ENCODE measurements around the gene TMUB2. TPM values are rescaled to one million over a fixed set of nuclear protein-coding genes. Genes with fewer than 3 reads are reported as not detected.

Gene TMUB2
- polyA plus RNA-seq, 1 donor from 2014 or later = 59.9 TPM

DNA sequence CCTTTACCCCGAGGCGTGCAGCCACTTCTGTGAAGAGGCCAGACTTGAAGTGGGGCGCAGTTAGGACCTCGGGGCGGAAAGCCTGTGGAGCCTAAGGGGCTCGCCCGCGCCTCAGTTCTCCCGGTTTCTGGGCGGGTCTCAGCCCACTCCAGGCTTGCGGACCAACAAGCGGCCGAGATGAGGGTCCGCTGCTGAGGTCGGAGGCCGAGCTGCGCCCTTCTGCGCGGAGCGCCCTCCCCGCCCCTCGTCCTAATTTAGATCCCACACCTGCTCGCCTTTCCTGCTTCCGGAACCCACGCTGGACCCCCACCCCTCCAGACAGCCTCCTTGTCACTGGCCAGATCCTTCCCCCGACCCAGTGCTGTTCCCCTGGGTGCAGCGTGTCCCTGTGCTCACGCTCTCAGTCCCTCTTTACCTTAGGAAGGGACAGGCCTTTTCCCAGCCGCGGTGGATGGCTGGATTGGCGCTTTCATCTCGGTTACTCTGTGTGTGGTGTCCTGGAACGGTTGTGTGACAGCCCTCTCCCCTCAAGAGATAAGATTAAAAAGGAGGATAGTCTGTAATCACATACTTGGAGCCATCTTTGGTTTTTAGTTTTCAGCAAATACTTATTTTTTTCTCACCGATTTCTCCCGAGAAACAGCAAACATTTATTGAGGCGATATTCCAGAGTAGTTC, 13.8 kb downstream of the TMUB2 start:
- TF ChIP-seq SMC3 (conservative IDR thresholded peaks at IDR 0.05; ENCODE audit: poor library complexity) = no peak
- TF ChIP-seq TAF1 (IDR thresholded peaks at IDR 0.05; ENCODE audit: low read depth) = peak; percentile 38
- Histone ChIP-seq H3K27ac (ENCODE audit: low read length) (peak overlapping the region; percentile 92), H3K4me2 (ENCODE audit: low read length) (peak overlapping the region; percentile 92), H3K9me3 (ENCODE audit: low read length) (no peaks in the 10 kb centered on the region), H3F3A (ENCODE audit: insufficient read depth, low read length, poor library complexity, severe bottlenecking) (no peaks in the 10 kb centered on the region), H3K79me2 (replicated peaks; ENCODE audit: insufficient read depth, low read length) (peaks cover 22% of the 10 kb centered on the region), H3K27me3 (ENCODE audit: insufficient read depth, low read depth, low read length) (no peaks in the 10 kb centered on the region), H3K4me3 (ENCODE audit: low read length) (peak overlapping the region; percentile 84), H4K20me1 (ENCODE audit: insufficient read depth) (no peaks in the 10 kb centered on the region), H3K36me3 (ENCODE audit: insufficient read depth, low read length) (no peaks in the 10 kb centered on the region), H3K9me2 (ENCODE audit: insufficient read depth, low read length) (no peaks in the 10 kb centered on the region), H3K9ac (ENCODE audit: low read length) (peak overlapping the region; percentile 94), H2AFZ (ENCODE audit: low read depth, low read length) (peak overlapping the region; percentile 70)

DNA sequence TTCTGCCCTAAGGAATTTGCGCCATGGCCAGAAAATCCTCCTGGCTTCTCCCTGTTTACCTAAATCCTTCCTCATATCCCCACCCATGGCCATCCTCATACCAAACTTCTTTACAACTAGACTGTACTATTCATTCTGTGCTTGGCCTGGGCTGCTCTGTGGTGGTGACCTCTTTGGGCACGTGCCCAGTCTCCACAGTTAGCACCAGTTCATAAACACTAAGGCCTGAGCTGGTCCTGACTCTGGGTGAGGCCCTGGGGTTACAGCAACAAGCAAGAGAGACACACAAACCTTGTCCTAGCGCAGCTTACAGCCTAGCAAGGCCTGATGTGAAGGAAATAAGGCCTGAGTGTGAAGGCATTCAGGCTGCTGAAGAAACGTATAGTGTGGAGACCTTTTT, 16.0 kb downstream of the TMUB2 start:
- no peak for TF ChIP-seq SMC3 (conservative IDR thresholded peaks at IDR 0.05; ENCODE audit: poor library complexity)
- no peak for TF ChIP-seq POLR2AphosphoS5 (IDR thresholded peaks at IDR 0.05)
- no peak for TF ChIP-seq MXI1 (conservative IDR thresholded peaks at IDR 0.05; ENCODE audit: poor library complexity, severe bottlenecking)
- no peak for TF ChIP-seq RAD21 (conservative IDR thresholded peaks at IDR 0.05)
- TF ChIP-seq, protein P1, sequence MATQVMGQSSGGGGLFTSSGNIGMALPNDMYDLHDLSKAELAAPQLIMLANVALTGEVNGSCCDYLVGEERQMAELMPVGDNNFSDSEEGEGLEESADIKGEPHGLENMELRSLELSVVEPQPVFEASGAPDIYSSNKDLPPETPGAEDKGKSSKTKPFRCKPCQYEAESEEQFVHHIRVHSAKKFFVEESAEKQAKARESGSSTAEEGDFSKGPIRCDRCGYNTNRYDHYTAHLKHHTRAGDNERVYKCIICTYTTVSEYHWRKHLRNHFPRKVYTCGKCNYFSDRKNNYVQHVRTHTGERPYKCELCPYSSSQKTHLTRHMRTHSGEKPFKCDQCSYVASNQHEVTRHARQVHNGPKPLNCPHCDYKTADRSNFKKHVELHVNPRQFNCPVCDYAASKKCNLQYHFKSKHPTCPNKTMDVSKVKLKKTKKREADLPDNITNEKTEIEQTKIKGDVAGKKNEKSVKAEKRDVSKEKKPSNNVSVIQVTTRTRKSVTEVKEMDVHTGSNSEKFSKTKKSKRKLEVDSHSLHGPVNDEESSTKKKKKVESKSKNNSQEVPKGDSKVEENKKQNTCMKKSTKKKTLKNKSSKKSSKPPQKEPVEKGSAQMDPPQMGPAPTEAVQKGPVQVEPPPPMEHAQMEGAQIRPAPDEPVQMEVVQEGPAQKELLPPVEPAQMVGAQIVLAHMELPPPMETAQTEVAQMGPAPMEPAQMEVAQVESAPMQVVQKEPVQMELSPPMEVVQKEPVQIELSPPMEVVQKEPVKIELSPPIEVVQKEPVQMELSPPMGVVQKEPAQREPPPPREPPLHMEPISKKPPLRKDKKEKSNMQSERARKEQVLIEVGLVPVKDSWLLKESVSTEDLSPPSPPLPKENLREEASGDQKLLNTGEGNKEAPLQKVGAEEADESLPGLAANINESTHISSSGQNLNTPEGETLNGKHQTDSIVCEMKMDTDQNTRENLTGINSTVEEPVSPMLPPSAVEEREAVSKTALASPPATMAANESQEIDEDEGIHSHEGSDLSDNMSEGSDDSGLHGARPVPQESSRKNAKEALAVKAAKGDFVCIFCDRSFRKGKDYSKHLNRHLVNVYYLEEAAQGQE (IDR thresholded peaks at IDR 0.05; ENCODE audit: borderline replicate concordance) = no peak
- TF ChIP-seq TAF1 (IDR thresholded peaks at IDR 0.05; ENCODE audit: low read depth) = no peak
- TF ChIP-seq, protein P2, sequence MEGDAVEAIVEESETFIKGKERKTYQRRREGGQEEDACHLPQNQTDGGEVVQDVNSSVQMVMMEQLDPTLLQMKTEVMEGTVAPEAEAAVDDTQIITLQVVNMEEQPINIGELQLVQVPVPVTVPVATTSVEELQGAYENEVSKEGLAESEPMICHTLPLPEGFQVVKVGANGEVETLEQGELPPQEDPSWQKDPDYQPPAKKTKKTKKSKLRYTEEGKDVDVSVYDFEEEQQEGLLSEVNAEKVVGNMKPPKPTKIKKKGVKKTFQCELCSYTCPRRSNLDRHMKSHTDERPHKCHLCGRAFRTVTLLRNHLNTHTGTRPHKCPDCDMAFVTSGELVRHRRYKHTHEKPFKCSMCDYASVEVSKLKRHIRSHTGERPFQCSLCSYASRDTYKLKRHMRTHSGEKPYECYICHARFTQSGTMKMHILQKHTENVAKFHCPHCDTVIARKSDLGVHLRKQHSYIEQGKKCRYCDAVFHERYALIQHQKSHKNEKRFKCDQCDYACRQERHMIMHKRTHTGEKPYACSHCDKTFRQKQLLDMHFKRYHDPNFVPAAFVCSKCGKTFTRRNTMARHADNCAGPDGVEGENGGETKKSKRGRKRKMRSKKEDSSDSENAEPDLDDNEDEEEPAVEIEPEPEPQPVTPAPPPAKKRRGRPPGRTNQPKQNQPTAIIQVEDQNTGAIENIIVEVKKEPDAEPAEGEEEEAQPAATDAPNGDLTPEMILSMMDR (IDR thresholded peaks at IDR 0.05; ENCODE audit: poor library complexity, severe bottlenecking) = no peak
- no peak for TF ChIP-seq EZH2 (IDR thresholded peaks at IDR 0.05; ENCODE audit: borderline replicate concordance, insufficient read depth, low read length, poor library complexity, severe bottlenecking)
- no peak for TF ChIP-seq EP300 (conservative IDR thresholded peaks at IDR 0.05; ENCODE audit: poor library complexity, severe bottlenecking)
- no peak overlapping the region for H3K9ac ChIP-seq (ENCODE audit: low read length)

More for the DNA sequence above, 16.0 kb downstream of the TMUB2 start:
- Histone ChIP-seq H3K27me3 (ENCODE audit: insufficient read depth, low read depth, low read length) (no peaks in the 10 kb centered on the region), H3K4me2 (ENCODE audit: low read length) (no peak overlapping the region), H3K79me2 (replicated peaks; ENCODE audit: insufficient read depth, low read length) (peaks cover 11% of the 10 kb centered on the region), H3F3A (ENCODE audit: insufficient read depth, low read length, poor library complexity, severe bottlenecking) (no peaks in the 10 kb centered on the region), H3K36me3 (ENCODE audit: insufficient read depth, low read length) (no peaks in the 10 kb centered on the region), H4K20me1 (ENCODE audit: insufficient read depth) (no peaks in the 10 kb centered on the region), H2AFZ (ENCODE audit: low read depth, low read length) (no peak overlapping the region), H3K9me3 (ENCODE audit: low read length) (no peaks in the 10 kb centered on the region), H3K9me2 (ENCODE audit: insufficient read depth, low read length) (no peaks in the 10 kb centered on the region), H3K4me3 (ENCODE audit: low read length) (no peak overlapping the region), H3K27ac (ENCODE audit: low read length) (no peak overlapping the region)
